ENCODE measurements around the gene EGF. TPM values are rescaled to one million over a fixed set of nuclear protein-coding genes. Genes with fewer than 3 reads are reported as not detected.

The EGF gene
- total RNA-seq, 3 donors from 2014 or later, result 12.5 to 15.5 TPM; not detected in 1

DNA sequence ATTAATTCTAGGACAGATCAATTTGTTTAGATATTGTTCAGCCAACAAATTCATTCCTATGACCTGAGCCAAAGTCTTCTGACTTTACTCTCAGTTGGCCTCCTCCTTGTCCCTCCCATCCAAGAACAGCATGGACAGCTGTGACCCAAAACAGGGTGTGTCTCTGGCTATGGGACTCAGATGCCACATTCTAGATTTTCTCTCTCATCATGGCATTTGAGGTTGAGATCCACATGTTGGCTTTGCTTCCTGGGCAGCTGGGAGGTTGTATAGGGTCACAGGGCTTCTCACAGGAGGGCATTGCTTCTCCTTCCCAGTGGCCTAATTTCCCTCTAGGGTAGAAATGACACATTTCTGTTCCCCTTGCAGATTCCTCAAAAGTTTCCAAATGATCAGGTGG is 22.6 kb upstream of the EGF start:
- H3K4me3 ChIP-seq, result no peak overlapping the region
- no peaks in the 10 kb centered on the region for H3K9me3 ChIP-seq
- H3K27me3 ChIP-seq, result no peaks in the 10 kb centered on the region
- TF ChIP-seq, protein P1, sequence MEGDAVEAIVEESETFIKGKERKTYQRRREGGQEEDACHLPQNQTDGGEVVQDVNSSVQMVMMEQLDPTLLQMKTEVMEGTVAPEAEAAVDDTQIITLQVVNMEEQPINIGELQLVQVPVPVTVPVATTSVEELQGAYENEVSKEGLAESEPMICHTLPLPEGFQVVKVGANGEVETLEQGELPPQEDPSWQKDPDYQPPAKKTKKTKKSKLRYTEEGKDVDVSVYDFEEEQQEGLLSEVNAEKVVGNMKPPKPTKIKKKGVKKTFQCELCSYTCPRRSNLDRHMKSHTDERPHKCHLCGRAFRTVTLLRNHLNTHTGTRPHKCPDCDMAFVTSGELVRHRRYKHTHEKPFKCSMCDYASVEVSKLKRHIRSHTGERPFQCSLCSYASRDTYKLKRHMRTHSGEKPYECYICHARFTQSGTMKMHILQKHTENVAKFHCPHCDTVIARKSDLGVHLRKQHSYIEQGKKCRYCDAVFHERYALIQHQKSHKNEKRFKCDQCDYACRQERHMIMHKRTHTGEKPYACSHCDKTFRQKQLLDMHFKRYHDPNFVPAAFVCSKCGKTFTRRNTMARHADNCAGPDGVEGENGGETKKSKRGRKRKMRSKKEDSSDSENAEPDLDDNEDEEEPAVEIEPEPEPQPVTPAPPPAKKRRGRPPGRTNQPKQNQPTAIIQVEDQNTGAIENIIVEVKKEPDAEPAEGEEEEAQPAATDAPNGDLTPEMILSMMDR (IDR thresholded peaks at IDR 0.05), result no peak
- TF ChIP-seq POLR2A (IDR thresholded peaks at IDR 0.05) (no peak), POLR2AphosphoS5 (IDR thresholded peaks at IDR 0.05) (no peak)
- DNase-seq (ENCODE audit: low spot score in 2 of 2), result no peak
- no peaks in the 10 kb centered on the region for H3K4me1 ChIP-seq
- no peaks in the 10 kb centered on the region for H3K36me3 ChIP-seq
- no peak overlapping the region for H3K27ac ChIP-seq
- intact Hi-C loops (cut with DNase I; ENCODE audit: low total_unique reads), result no loop called here

DNA sequence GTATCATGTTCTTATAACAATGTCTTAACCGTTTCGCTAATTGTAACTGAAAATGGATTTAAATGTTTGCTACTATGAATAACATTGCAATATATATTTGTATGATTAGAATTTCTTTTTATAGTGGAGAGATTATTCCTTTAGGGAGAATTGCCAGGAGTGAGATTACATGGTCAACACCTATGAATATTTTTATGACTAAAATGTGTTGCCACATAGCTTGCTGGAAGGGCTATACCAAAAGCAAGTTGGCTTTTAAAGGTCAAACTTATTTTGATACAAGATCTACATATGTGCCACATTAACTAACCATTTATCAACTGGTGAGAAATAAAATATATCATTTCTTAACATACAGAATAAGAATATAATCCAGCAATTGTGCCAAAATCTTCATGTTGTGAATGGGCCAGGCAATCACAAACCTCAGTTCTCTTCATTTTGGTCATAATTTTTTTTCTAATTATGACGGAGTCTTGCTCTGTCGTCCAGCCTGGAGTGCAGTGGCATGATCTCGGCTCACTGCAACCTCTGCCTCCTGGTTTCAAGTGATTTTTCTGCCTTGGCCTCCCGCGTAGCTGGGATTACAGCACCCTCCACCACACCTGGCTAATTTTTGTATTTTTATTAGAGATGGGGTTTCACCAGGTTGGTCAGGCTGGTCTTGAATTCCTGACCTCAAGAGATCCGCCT is 10.0 kb upstream of the EGF start:
- DNase-seq (ENCODE audit: low spot score in 2 of 2), result no peak
- H3K27me3 ChIP-seq, result no peaks in the 10 kb centered on the region

DNA sequence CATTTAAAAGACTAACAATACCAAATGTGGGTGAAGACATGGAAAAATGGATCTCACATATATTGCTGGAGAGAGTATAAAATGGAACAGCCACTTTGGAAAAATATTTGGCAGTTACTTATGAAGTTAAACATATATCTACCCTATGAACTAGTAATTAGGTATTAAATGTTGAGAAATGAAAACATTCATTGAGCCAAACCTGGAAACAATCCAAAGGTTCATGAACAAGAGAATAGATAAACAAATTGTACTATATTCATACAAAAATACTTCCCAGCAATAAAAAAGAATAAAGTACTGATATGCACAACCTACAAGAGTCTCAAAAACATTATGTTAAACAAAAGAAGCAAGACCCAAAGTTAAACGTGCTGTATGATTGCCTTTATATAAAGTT is 4.0 kb upstream of the EGF start:
- no peak overlapping the region for H3K4me3 ChIP-seq
- H3K4me1 ChIP-seq, result no peaks in the 10 kb centered on the region
- DNase-seq (ENCODE audit: low spot score in 2 of 2), result no peak
- no peak overlapping the region for H3K27ac ChIP-seq
- intact Hi-C loops (cut with DNase I; ENCODE audit: low total_unique reads), result no loop called here
- H3K36me3 ChIP-seq, result no peaks in the 10 kb centered on the region
- no peaks in the 10 kb centered on the region for H3K27me3 ChIP-seq
- TF ChIP-seq, protein P1 (IDR thresholded peaks at IDR 0.05), result no peak
- TF ChIP-seq POLR2AphosphoS5 (IDR thresholded peaks at IDR 0.05) (no peak), POLR2A (IDR thresholded peaks at IDR 0.05) (no peak)
- H3K9me3 ChIP-seq, result no peaks in the 10 kb centered on the region

More for the DNA sequence above, 10.0 kb upstream of the EGF start:
- H3K4me3 ChIP-seq, result no peak overlapping the region
- intact Hi-C loops (cut with DNase I; ENCODE audit: low total_unique reads), result no loop called here
- TF ChIP-seq, protein P1 (IDR thresholded peaks at IDR 0.05), result no peak
- TF ChIP-seq POLR2AphosphoS5 (IDR thresholded peaks at IDR 0.05) (no peak), POLR2A (IDR thresholded peaks at IDR 0.05) (no peak)
- H3K36me3 ChIP-seq, result no peaks in the 10 kb centered on the region
- H3K27ac ChIP-seq, result no peak overlapping the region
- H3K4me1 ChIP-seq, result no peaks in the 10 kb centered on the region
- H3K9me3 ChIP-seq, result no peaks in the 10 kb centered on the region

DNA sequence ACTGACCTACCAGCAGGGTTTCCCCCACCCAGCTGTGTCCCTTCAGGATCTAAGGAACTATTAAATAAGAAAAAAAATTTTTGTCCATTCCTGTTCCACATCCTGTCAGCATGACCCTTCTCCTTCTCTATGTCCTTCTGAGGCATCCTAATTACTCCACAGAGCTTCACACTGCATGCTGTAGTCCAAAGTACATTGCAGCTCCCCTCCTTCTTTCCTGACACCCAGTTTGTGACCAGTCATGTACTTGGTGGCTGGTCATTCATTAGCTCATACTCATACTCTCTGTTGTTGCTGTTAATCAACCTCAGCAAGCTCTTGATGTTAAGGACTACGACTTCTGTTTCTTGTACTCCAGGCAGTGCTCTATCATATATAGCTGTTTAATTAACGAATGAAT is 2.4 kb upstream of the EGF start:
- TF ChIP-seq, protein P1 (IDR thresholded peaks at IDR 0.05), result no peak
- no peak for TF ChIP-seq POLR2AphosphoS5 (IDR thresholded peaks at IDR 0.05)
- no peak for TF ChIP-seq POLR2A (IDR thresholded peaks at IDR 0.05)
- H3K4me1 ChIP-seq, result no peaks in the 10 kb centered on the region
- H3K36me3 ChIP-seq, result no peaks in the 10 kb centered on the region
- H3K9me3 ChIP-seq, result no peaks in the 10 kb centered on the region
- no peak overlapping the region for H3K27ac ChIP-seq
- intact Hi-C loops (cut with DNase I; ENCODE audit: low total_unique reads), result no loop called here
- DNase-seq (ENCODE audit: low spot score in 2 of 2), result no peak
- H3K4me3 ChIP-seq, result no peak overlapping the region
- H3K27me3 ChIP-seq, result no peaks in the 10 kb centered on the region

DNA sequence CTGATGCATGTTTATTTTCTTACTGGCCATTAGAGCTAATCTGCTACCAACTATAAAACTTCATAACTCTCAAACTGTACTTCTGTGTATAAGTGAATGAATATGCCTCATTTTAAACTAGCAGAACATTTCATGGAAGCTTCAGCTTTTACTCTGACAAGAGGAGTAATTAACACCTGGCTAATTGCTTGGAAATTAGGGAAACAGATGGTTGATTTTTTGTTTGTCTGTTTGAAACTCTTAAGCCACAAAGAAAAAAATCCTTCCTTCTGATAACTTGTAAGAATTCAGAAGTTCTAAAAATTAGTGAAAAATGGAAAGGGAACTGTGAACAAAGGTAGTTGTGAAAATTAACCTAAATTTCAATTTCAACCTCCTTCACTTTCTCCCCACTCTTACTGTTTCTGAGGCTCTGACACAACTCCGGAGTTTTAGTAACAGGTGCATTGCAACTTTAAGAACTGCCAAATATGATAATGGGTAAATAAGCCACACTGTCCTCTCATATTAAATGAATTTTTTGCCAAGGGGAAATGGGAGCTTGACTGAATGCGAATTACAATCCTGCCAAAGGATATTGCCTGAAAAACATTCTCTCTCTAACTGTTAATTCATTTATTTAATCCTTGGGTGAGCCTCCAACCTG is 1.0 kb downstream of the EGF start:
- Histone ChIP-seq H3K9me3 (no peaks in the 10 kb centered on the region), H3K4me3 (peak overlapping the region in 2 of 3 donors; percentile 29 to 34), H3K36me3 (no peaks in the 10 kb centered on the region), H3K4me1 (no peaks in the 10 kb centered on the region), H3K27me3 (no peaks in the 10 kb centered on the region), H3K27ac (peak overlapping the region; percentile 14 to 77)
- DNase-seq (ENCODE audit: low spot score in 2 of 2), result no peak
- no peak for TF ChIP-seq POLR2AphosphoS5 (IDR thresholded peaks at IDR 0.05)
- no peak for TF ChIP-seq POLR2A (IDR thresholded peaks at IDR 0.05)
- TF ChIP-seq, protein P1 (IDR thresholded peaks at IDR 0.05), result no peak
- intact Hi-C loops (cut with DNase I; ENCODE audit: low total_unique reads), result no loop called here
